ENCODE results near the gene REEP1. TPM values are rescaled to one million over a fixed set of nuclear protein-coding genes. Genes with fewer than 3 reads are reported as not detected.

Gene REEP1
- polyA plus RNA-seq, 1 experiment, result 0.10 TPM

- POLR2A ChIA-PET, result no interaction called here
- Histone ChIP-seq H3K27ac (ENCODE audit: low read depth, low read length) (no peak overlapping the region), H3K27me3 (ENCODE audit: control insufficient read depth, insufficient read depth, low read length) (no peaks in the 10 kb centered on the region), H3K4me3 (ENCODE audit: low read depth, low read length) (no peak overlapping the region), H3K9me3 (ENCODE audit: control insufficient read depth, insufficient read depth, low read length) (no peaks in the 10 kb centered on the region)
- no peak for DNase-seq (ENCODE audit: low read depth, low spot score)
- CTCF ChIA-PET, result interaction anchor here (10.7 kb wide), 1 partner anchor 154 kb away, joined by 120 read pairs; no protein-coding TSS in a partner anchor
- TF ChIP-seq CTCF (IDR thresholded peaks at IDR 0.05; ENCODE audit: low read depth, low read length), result no peak
Observed at GRCh38 chr2:86375623-86376022, 38.2 kb upstream of the REEP1 start.

GRCh38 chr2:86372641-86373502 is 35.4 kb upstream of the REEP1 start:
- peak; percentile 11 for DNase-seq (ENCODE audit: low read depth, low spot score)
- H3K27ac ChIP-seq (ENCODE audit: low read depth, low read length), result no peak overlapping the region
- H3K9me3 ChIP-seq (ENCODE audit: control insufficient read depth, insufficient read depth, low read length), result peaks cover 4% of the 10 kb centered on the region; the same call in 1 of the 2 replicates
- ChIA-PET POLR2A (interaction anchor here (2.0 kb wide), 1 partner anchor 69 kb away, joined by 6 read pairs; the partner anchor contains the start of gene KDM3A), CTCF (interaction anchor here (1.0 to 10.7 kb wide), 10 partner anchors 10 to 190 kb away, joined by 3 to 120 read pairs (median 4); no protein-coding TSS in a partner anchor)
- peak; percentile 74 for TF ChIP-seq CTCF (IDR thresholded peaks at IDR 0.05; ENCODE audit: low read depth, low read length)
- no peaks in the 10 kb centered on the region for H3K27me3 ChIP-seq (ENCODE audit: control insufficient read depth, insufficient read depth, low read length)
- no peak overlapping the region for H3K4me3 ChIP-seq (ENCODE audit: low read depth, low read length)

GRCh38 chr2:86372133-86372532 is 34.7 kb upstream of the REEP1 start:
- Histone ChIP-seq H3K9me3 (ENCODE audit: control insufficient read depth, insufficient read depth, low read length) (peaks cover 4% of the 10 kb centered on the region; the same call in 1 of the 2 replicates), H3K27me3 (ENCODE audit: control insufficient read depth, insufficient read depth, low read length) (no peaks in the 10 kb centered on the region), H3K27ac (ENCODE audit: low read depth, low read length) (no peak overlapping the region), H3K4me3 (ENCODE audit: low read depth, low read length) (no peak overlapping the region)
- DNase-seq (ENCODE audit: low read depth, low spot score), result no peak
- TF ChIP-seq CTCF (IDR thresholded peaks at IDR 0.05; ENCODE audit: low read depth, low read length), result no peak
- ChIA-PET POLR2A (interaction anchor here (2.0 kb wide), 1 partner anchor 69 kb away, joined by 6 read pairs; the partner anchor contains the start of gene KDM3A), CTCF (interaction anchor here (0.6 to 10.7 kb wide), 14 partner anchors 10 to 216 kb away, joined by 3 to 120 read pairs (median 4); partner anchors contain the start of gene KDM3A)

- ChIA-PET CTCF (interaction anchor here (0.6 to 10.7 kb wide), 9 partner anchors 9 to 178 kb away, joined by 3 to 120 read pairs (median 5); partner anchors contain the start of gene KDM3A), POLR2A (interaction anchor here (2.0 kb wide), 1 partner anchor 70 kb away, joined by 6 read pairs; the partner anchor contains the start of gene KDM3A)
- Histone ChIP-seq H3K4me3 (ENCODE audit: low read depth, low read length) (no peak overlapping the region), H3K9me3 (ENCODE audit: control insufficient read depth, insufficient read depth, low read length) (peaks cover 4% of the 10 kb centered on the region; the same call in 1 of the 2 replicates), H3K27me3 (ENCODE audit: control insufficient read depth, insufficient read depth, low read length) (no peaks in the 10 kb centered on the region), H3K27ac (ENCODE audit: low read depth, low read length) (no peak overlapping the region)
- no peak for TF ChIP-seq CTCF (IDR thresholded peaks at IDR 0.05; ENCODE audit: low read depth, low read length)
- DNase-seq (ENCODE audit: low read depth, low spot score), result no peak
Observed at GRCh38 chr2:86371527-86371926, 34.1 kb upstream of the REEP1 start.
